DMS 273 (cell line): ENCODE data around the gene SHLD3.
"Not testable (repeated sequence)": the region's sequence is repeated elsewhere in the genome, so short reads cannot be mapped to it uniquely, and the experiment has no call there.

Experiments
- DNase-seq: peaks from one replicate; lab custom pipeline; 2025; ENCODE audit not compliant: unreplicated experiment; lab: John Stamatoyannopoulos, UW

The SHLD3 gene

GRCh38 chr5:65676056-65676455, 51.2 kb downstream of the SHLD3 start:
- not testable (repeated sequence) for DNase-seq
